Fibroblast of pulmonary artery (primary cell): ENCODE results near the gene ABHD2.
"Not testable (repeated sequence)": the region's sequence is repeated elsewhere in the genome, so short reads cannot be mapped to it uniquely, and the experiment has no call there.

ENCODE experiments used
- DNase-seq: peaks from one replicate; pipeline ENCODE4 v3.0.0-alpha.2; 2010; ENCODE audit warnings: low read depth
- H3K4me3 ChIP-seq: replicated peaks from 2 replicates; pipeline ENCODE4 v1.5.1; 2011; ENCODE audit warnings: low read depth, mild to moderate bottlenecking, control low read depth, low read length, moderate library complexity
- CTCF ChIP-seq: IDR thresholded peaks from 2 replicates; pipeline ENCODE4 v1.5.1; 2011; ENCODE audit warnings: mild to moderate bottlenecking, control low read depth, low read length, inconsistent platforms; ENCODE audit errors: missing control alignments

Gene ABHD2

GRCh38 chr15:89085289-89085926, 2.8 kb upstream of the ABHD2 start:
- DNase-seq: no peak
- TF ChIP-seq CTCF: no peak
- no peak overlapping the region for H3K4me3 ChIP-seq

DNA sequence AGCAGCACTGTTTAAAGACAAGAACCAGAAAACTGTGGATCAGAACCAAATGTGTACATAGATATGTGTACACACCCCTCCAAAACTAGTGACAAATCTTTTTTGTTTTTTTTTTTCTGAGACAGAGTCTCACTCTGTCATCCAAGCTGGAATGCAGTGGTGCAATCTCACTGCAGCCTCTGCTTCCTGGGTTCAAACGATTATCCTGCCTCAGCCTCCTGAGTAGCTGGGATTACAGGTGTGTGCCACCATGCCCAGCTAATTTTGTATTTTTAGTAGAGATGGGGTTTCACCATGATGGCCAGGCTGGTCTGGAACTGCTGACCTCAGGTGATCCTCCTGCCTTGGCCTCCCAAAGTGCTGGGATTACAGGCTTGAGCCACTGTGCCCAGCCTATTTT, 2.3 kb upstream of the ABHD2 start:
- not testable (repeated sequence) for H3K4me3 ChIP-seq, DNase-seq

GRCh38 chr15:89086390-89086789, 1.9 kb upstream of the ABHD2 start:
- not testable (repeated sequence) for H3K4me3 ChIP-seq, DNase-seq

- no peak for DNase-seq
- no peak for TF ChIP-seq CTCF
- peak overlapping the region; percentile 43 for H3K4me3 ChIP-seq
Observed at GRCh38 chr15:89087161-89087829, 961 bp upstream of the ABHD2 start.

- peak overlapping the region; percentile 92 for H3K4me3 ChIP-seq
- DNase-seq: no peak
- no peak for TF ChIP-seq CTCF
Observed at GRCh38 chr15:89088605-89089315, 504 bp downstream of the ABHD2 start.

DNA sequence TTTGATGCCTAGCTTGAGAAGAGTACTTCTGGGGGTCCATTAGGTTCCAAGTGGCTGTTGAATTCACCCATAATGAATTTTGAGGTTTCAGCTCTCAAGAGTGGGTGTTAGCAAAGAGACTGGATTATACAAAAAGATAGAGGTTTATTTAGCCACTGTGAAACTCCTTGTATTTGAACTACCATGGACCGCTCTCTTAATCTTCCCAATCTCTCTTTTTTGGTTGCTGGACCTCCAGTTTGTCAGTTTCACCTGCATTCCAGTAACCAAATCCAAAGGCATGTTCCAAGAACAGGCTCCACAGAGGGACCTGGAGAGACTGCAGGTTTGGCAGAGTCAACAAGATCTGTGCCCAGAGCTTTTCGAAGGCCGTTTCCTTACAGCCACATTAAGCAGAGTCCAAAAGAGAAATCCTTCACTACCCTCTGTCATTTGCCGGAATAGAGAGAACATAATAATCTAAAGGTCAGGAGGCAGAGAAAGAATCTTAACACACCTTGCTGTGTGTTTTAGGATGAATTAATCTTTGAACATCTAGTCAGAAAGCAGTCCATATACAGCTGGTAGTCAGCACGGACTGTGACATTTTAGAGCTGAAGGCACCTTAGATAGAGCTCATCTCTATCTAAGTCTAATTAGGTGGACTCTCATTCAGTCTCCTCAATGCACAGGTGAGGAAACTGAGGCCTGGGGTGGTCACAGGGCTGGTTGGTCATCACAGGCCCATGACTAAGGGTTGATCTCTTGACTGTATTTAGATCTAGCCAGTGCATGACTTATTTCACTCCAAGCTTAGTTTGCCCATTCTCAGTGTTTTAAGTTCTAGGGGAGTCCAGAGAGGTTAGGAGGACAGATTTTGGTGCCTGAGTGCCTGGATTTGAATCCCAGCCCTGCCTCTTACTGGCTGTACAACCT, 1.3 kb downstream of the ABHD2 start:
- peak overlapping the region; percentile 92 for H3K4me3 ChIP-seq
- TF ChIP-seq CTCF: no peak
- DNase-seq: no peak

GRCh38 chr15:89090791-89091626, 2.8 kb downstream of the ABHD2 start:
- no peak for TF ChIP-seq CTCF
- DNase-seq: peak; percentile 81
- H3K4me3 ChIP-seq: peak overlapping the region; percentile 43
